Esophagus squamous epithelium (tissue), 4 donors: Measurements from ENCODE around the gene DMRTB1.

ENCODE experiments used
- POLR2A ChIP-seq, 4 donors: fragments of 450-650 bp; IDR thresholded peaks; one replicate each; pipeline ENCODE4 v1.6.1; 2017; ENCODE audit warnings: antibody characterized with exemption in 4 of 4, mild to moderate bottlenecking in 4 of 4, moderate library complexity in 3 of 4
- TF ChIP-seq, protein P1 (sequence below), 6 experiments: fragments of 450-650 bp in 4 of 6; fragments of 200-600 bp in 2 of 6; sonication (generic) in 2 of 6; IDR thresholded peaks; one replicate each; pipeline ENCODE4 v1.5.1; 2016 to 2019; ENCODE audit warnings: antibody characterized with exemption in 6 of 6, mild to moderate bottlenecking in 4 of 6, moderate library complexity in 4 of 6

DNA sequence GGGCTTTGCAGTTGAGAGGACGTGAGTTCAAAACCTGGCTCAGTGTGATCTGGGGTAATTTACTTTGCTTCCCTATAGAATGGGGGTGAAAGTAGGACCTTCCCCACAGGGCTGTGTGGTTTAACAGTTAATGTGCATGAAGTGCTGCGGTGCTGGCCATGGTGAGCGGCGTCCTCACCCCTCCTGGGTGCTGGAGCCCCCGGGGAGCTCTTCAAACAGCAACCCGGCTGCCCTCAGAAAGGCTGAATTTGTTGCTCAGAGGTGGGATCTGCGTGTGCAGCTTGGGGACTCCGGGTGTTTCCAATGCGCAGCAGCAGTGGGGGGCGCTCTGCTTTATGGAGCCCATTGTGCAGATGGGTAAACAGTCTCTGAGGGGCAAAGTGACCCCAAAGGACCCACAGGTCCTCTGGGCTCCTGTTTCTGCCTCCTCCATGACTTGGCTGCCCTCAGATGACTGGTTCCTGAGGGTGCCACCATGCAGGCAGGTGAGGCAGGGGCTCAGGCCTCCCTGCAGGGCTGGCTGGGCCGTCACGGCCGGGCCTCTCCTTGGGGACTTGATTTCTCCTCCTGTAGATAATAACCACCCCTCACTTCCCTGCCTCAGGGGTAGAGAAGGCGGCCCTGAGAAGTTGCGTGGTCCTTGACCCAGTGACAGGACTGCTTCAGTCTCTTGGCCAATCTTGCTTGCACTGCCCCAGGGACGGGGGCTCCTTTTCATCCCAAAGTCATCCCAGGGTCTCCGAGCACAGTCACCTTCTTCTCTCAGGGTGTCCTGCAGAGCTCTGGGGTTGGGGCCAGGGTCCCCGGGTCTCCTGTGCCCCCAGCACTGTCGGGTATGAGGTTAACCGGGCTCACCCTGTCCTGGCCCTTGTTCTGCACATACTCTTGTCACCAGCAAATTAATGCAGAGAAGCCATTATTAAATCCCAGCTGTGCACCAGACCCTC is 40.3 kb downstream of the DMRTB1 start:
- TF ChIP-seq, protein P1, sequence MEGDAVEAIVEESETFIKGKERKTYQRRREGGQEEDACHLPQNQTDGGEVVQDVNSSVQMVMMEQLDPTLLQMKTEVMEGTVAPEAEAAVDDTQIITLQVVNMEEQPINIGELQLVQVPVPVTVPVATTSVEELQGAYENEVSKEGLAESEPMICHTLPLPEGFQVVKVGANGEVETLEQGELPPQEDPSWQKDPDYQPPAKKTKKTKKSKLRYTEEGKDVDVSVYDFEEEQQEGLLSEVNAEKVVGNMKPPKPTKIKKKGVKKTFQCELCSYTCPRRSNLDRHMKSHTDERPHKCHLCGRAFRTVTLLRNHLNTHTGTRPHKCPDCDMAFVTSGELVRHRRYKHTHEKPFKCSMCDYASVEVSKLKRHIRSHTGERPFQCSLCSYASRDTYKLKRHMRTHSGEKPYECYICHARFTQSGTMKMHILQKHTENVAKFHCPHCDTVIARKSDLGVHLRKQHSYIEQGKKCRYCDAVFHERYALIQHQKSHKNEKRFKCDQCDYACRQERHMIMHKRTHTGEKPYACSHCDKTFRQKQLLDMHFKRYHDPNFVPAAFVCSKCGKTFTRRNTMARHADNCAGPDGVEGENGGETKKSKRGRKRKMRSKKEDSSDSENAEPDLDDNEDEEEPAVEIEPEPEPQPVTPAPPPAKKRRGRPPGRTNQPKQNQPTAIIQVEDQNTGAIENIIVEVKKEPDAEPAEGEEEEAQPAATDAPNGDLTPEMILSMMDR (IDR thresholded peaks at IDR 0.05), result no peak
- no peak for TF ChIP-seq POLR2A (IDR thresholded peaks at IDR 0.05)
